Stimulated activated effector memory CD8-positive, alpha-beta T cell treated with anti-CD3 and anti-CD28 coated beads, Interleukin-12 subunit alpha, Interleukin-12 subunit beta, amount 100 ng/mL, for 72 hours (primary cell): ENCODE measurements around the gene SLC6A2.

Experiments
- ATAC-seq: fragments of 150-1000 bp; cut with Tn5 transposase; 2 replicates; pipeline ENCODE4 v1.10.0; 2021
- DNase-seq, 2 donors: peaks; one replicate each; pipeline ENCODE4 v3.0.0; 2021 to 2022; ENCODE audit warnings: low spot score in 2 of 2
- H3K27ac Mint-ChIP-seq: one replicate; pipeline ENCODE4 v1.8.0; 2022; ENCODE audit warnings: mild to moderate bottlenecking, mixed read lengths
- H3K36me3 Mint-ChIP-seq: one replicate; pipeline ENCODE4 v1.8.0; 2022; ENCODE audit warnings: mild to moderate bottlenecking, mixed read lengths
- H3K4me1 Mint-ChIP-seq: one replicate; pipeline ENCODE4 v1.8.0; 2022; ENCODE audit warnings: mixed read lengths
- H3K4me3 Mint-ChIP-seq: one replicate; pipeline ENCODE4 v1.8.0; 2022; ENCODE audit warnings: mild to moderate bottlenecking, mixed read lengths
- H3K9me3 Mint-ChIP-seq: one replicate; pipeline ENCODE4 v1.8.0; 2022; ENCODE audit warnings: mixed read lengths

SLC6A2 gene

DNA sequence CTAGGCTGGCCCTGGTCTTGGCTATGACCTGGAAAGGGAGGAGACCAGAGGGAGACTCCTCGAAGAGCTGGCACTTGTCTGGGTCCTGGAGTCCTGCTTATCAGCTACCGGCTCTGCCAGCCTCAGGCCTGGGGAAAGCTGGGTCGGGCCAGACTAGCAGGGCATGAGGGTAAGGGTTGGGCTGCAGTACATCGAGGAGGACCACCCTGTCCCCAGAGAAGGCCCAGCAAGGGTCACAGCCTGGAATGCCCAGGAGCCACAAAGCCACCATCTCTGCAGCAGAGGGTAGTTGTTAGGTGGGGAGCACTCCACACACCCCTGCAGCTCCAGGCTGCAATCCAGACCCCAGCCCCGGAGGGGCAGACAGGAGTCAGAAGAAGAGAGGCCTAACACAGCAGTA lies 54.0 kb downstream of the SLC6A2 start:
- Mint-ChIP-seq H3K4me1 (no peaks in the 10 kb centered on the region), H3K36me3 (no peaks in the 10 kb centered on the region), H3K4me3 (no peak overlapping the region), H3K27ac (no peak overlapping the region), H3K9me3 (no peaks in the 10 kb centered on the region)
- peak; percentile 22 for ATAC-seq
- DNase-seq, result no peak

DNA sequence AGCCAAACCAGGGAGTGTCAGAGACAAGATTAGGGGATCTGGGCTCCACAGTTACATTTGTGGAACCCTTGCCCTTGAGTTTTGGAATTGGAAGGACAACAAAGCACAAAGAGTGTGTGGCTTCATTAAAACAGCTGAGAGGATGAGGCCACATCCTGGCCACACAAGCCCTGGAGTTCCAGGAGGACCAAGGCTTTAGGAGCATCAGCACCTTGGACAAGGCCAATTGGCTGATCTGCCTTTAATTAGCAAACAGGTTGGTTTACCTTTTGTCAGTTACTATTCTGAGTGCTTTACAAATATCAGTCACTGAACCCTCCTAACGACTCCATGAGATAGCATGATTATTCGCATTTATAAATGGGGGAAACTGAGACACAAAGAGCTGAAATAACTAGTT lies 54.7 kb downstream of the SLC6A2 start:
- no peak for ATAC-seq
- Mint-ChIP-seq H3K4me1 (no peaks in the 10 kb centered on the region), H3K4me3 (no peak overlapping the region), H3K27ac (no peak overlapping the region), H3K36me3 (no peaks in the 10 kb centered on the region), H3K9me3 (no peaks in the 10 kb centered on the region)
- DNase-seq, result no peak

GRCh38 chr16:55711959-55712876 lies 56.4 kb downstream of the SLC6A2 start:
- Mint-ChIP-seq H3K4me3 (no peak overlapping the region), H3K9me3 (no peaks in the 10 kb centered on the region), H3K4me1 (no peaks in the 10 kb centered on the region), H3K27ac (no peak overlapping the region), H3K36me3 (no peaks in the 10 kb centered on the region)
- peak; percentile 72 for ATAC-seq
- DNase-seq, result peak; percentile 45 to 78

DNA sequence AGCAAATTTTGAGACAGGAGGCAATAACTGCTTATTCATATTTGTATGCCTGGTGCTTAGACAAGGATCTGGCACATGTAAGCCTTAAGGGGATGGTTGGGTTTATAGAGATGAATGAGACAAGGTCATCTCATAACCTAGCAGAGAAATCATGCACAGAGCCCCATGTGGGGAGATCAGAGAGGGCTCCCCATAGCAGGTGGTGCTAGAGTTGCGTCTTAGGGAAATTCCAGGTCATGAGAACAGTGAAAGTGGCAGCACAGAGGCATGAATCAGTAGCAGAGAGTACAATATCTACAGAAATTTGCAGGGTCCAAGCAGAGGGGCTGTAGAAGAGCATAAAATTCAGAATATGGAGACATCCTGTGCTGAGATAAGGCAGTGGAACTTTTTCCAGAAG lies 57.3 kb downstream of the SLC6A2 start:
- ATAC-seq (no peak), DNase-seq (no peak)
- H3K9me3 Mint-ChIP-seq, result no peaks in the 10 kb centered on the region
- no peaks in the 10 kb centered on the region for H3K36me3 Mint-ChIP-seq
- no peaks in the 10 kb centered on the region for H3K4me1 Mint-ChIP-seq
- no peak overlapping the region for H3K4me3 Mint-ChIP-seq
- H3K27ac Mint-ChIP-seq, result no peak overlapping the region

- no peak for ATAC-seq
- Mint-ChIP-seq H3K4me3 (no peak overlapping the region), H3K36me3 (no peaks in the 10 kb centered on the region)
These were observed 61.5 kb downstream of the SLC6A2 start for GRCh38 chr16:55717326-55717725.

GRCh38 chr16:55725055-55725777 lies 69.4 kb downstream of the SLC6A2 start:
- Mint-ChIP-seq H3K9me3 (no peaks in the 10 kb centered on the region), H3K36me3 (no peaks in the 10 kb centered on the region), H3K4me3 (no peak overlapping the region), H3K27ac (no peak overlapping the region), H3K4me1 (no peaks in the 10 kb centered on the region)
- ATAC-seq (no peak), DNase-seq (no peak)

More at GRCh38 chr16:55717326-55717725, 61.5 kb downstream of the SLC6A2 start:
- no peaks in the 10 kb centered on the region for H3K9me3 Mint-ChIP-seq
- DNase-seq, result no peak
- H3K4me1 Mint-ChIP-seq, result no peaks in the 10 kb centered on the region
- no peak overlapping the region for H3K27ac Mint-ChIP-seq

- ATAC-seq (no peak), DNase-seq (no peak)
- Mint-ChIP-seq H3K4me1 (no peaks in the 10 kb centered on the region), H3K9me3 (no peaks in the 10 kb centered on the region), H3K36me3 (no peaks in the 10 kb centered on the region), H3K27ac (no peak overlapping the region), H3K4me3 (no peak overlapping the region)
These were observed 73.0 kb downstream of the SLC6A2 start for GRCh38 chr16:55728797-55729196.

DNA sequence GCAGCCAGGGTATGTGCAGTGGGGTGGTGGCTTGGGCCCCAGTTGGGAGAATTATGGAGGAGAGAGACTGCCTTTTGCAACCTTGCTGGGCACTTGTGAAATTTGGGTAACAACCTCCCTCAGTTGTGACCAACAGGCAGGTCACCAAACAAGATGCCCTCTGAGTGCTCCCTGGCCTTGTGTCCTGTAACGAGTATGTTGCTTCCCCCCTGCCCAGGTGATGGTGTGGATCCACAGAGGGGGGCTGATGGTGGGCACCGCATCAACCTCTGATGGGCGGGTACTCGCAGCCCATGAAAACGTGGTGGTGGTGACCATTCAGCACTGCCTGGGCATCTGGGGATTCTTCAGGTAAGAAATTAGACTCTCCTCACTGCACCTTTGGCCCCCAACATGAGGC lies 74.3 kb downstream of the SLC6A2 start:
- no peaks in the 10 kb centered on the region for H3K4me1 Mint-ChIP-seq
- H3K36me3 Mint-ChIP-seq, result no peaks in the 10 kb centered on the region
- no peak overlapping the region for H3K4me3 Mint-ChIP-seq
- no peak for ATAC-seq
- DNase-seq, result no peak
- no peaks in the 10 kb centered on the region for H3K9me3 Mint-ChIP-seq
- no peak overlapping the region for H3K27ac Mint-ChIP-seq

DNA sequence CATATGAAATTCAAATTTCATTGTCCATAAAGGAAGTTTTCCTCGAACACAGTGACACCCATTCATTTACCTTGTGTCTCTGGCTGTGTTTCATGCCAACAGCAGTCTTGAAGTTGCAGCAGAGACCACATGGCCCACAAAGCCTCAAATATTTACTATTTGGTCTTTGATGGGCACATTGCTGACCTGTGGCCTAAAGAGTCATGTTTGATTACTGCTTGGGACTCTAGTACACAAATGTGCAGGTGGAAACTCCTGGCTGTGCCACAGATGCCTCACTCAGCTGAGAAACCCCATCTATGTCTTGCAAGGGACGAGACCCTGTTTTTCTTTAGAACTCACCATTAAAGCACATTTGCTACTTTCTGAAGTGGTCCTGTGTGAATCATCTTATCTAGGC lies 76.7 kb downstream of the SLC6A2 start:
- no peaks in the 10 kb centered on the region for H3K36me3 Mint-ChIP-seq
- no peak for ATAC-seq
- no peak overlapping the region for H3K4me3 Mint-ChIP-seq
- no peak overlapping the region for H3K27ac Mint-ChIP-seq
- DNase-seq, result no peak
- peaks cover 4% of the 10 kb centered on the region for H3K4me1 Mint-ChIP-seq
- H3K9me3 Mint-ChIP-seq, result no peaks in the 10 kb centered on the region

DNA sequence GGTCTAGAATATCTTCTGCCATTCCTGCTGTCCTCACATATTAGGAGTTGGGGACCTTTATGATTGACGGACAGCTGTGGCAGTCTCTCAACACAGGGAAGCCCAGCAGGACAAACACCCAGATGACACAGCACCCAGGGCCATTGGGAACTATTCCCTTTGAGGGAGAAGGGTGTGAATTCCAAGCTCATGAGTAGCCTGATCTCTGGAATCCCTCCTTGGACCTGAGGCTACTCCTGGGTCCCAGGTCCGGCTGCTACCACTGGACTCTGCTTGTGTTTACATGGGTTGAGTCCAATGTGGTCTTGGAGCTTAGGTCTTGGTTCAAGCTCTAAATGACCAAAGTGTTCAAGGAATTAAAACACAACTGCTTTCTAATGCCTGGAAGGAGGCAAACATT lies 78.9 kb downstream of the SLC6A2 start:
- no peak for ATAC-seq
- peaks cover 4% of the 10 kb centered on the region for H3K4me1 Mint-ChIP-seq
- no peak for DNase-seq
- H3K36me3 Mint-ChIP-seq, result no peaks in the 10 kb centered on the region
- H3K9me3 Mint-ChIP-seq, result no peaks in the 10 kb centered on the region
- no peak overlapping the region for H3K27ac Mint-ChIP-seq
- no peak overlapping the region for H3K4me3 Mint-ChIP-seq

- Mint-ChIP-seq H3K4me3 (no peak overlapping the region), H3K4me1 (peaks cover 4% of the 10 kb centered on the region), H3K27ac (no peak overlapping the region), H3K9me3 (no peaks in the 10 kb centered on the region), H3K36me3 (no peaks in the 10 kb centered on the region)
- no peak for ATAC-seq
- no peak for DNase-seq
These were observed 79.5 kb downstream of the SLC6A2 start for GRCh38 chr16:55735120-55735781.

DNA sequence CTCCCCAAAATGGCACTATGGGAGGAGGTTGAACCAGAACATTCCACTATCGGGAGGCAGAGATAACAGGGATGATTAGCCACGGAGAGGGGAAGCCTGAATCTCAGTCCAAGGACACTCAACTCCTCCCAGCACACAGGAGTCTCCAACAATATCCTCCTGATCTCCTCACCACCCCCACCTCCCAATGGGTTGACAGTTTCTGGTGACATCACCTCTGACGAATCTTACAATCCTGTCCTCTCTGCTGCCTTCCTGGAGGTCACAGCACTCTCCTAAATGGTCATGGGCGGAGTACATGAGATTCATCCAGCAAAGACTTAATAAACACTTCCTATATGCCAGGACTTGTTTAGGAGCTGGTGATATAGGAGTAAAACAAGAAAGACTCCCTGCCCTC lies 80.9 kb downstream of the SLC6A2 start:
- H3K4me1 Mint-ChIP-seq, result peaks cover 4% of the 10 kb centered on the region
- no peak overlapping the region for H3K4me3 Mint-ChIP-seq
- H3K27ac Mint-ChIP-seq, result no peak overlapping the region
- no peaks in the 10 kb centered on the region for H3K36me3 Mint-ChIP-seq
- no peak for ATAC-seq
- no peaks in the 10 kb centered on the region for H3K9me3 Mint-ChIP-seq
- no peak for DNase-seq

GRCh38 chr16:55737318-55737717 lies 81.5 kb downstream of the SLC6A2 start:
- ATAC-seq (no peak), DNase-seq (no peak)
- no peaks in the 10 kb centered on the region for H3K9me3 Mint-ChIP-seq
- H3K4me1 Mint-ChIP-seq, result peaks cover 4% of the 10 kb centered on the region
- no peak overlapping the region for H3K4me3 Mint-ChIP-seq
- H3K36me3 Mint-ChIP-seq, result no peaks in the 10 kb centered on the region
- no peak overlapping the region for H3K27ac Mint-ChIP-seq

DNA sequence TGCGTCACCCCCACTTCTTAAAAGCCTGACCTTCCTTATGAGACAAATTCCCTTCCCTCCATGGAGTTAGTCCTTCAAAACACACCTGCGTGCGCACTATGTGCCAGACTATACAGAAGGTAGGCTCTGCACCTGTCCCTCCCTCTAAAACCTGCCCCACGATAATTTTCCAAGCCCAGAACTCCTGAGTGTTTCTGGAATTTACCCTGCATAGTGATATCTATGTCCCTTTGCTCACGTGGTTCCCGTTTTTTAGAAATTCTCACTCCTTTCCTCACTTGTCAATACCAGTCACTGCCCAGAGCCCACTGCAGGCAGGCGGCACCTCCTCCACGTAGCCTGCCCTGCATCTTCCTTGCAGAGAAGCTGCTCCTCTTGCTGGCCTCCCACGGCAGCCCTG lies 82.2 kb downstream of the SLC6A2 start:
- ATAC-seq, result no peak
- Mint-ChIP-seq H3K4me3 (no peak overlapping the region), H3K27ac (no peak overlapping the region), H3K36me3 (no peaks in the 10 kb centered on the region), H3K9me3 (no peaks in the 10 kb centered on the region), H3K4me1 (peaks cover 4% of the 10 kb centered on the region)
- no peak for DNase-seq

DNA sequence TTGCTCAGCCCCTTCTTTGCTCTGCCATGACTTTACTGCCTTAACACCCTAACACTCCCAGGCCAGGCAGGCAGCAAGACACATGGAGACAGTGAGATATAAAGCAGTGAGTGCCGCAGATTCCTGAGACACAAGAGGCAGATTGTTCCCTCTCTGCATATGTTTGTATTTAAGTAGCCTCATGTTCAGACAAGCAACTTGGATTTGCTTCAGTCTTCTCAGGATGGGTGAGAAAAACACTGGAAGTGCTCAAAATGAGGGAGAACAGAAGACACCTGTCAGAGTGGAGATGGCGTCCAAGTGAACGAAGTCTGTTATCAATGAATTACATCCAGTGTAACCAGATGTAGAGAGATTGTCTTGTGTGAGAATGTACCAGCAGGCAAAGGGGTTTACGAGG lies 90.3 kb downstream of the SLC6A2 start:
- no peak overlapping the region for H3K27ac Mint-ChIP-seq
- no peaks in the 10 kb centered on the region for H3K36me3 Mint-ChIP-seq
- no peak overlapping the region for H3K4me3 Mint-ChIP-seq
- H3K9me3 Mint-ChIP-seq, result no peaks in the 10 kb centered on the region
- ATAC-seq (no peak), DNase-seq (no peak)
- no peaks in the 10 kb centered on the region for H3K4me1 Mint-ChIP-seq
